Measurements from ENCODE around the gene SGMS1.
"Not testable (repeated sequence)": the region's sequence is repeated elsewhere in the genome, so short reads cannot be mapped to it uniquely, and the experiment has no call there.

SGMS1 gene

DNA sequence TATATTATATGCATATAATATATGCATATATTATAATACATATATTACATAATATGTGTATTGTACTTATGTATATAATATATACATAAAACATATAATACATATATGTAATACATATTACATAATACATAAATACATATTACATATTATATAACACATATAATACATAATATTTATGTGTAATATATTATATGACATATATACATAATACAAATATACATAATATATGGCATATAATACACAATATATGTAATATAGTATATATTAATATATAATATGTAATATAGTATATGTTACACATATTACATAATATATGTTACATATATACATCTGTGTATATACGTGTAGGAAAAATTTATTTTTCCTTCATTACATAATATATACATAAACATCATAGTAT, 63.4 kb downstream of the SGMS1 start:
- in situ Hi-C loops (cut with MboI; ENCODE audit: low sequenced_read_pairs) = no loop called here

DNA sequence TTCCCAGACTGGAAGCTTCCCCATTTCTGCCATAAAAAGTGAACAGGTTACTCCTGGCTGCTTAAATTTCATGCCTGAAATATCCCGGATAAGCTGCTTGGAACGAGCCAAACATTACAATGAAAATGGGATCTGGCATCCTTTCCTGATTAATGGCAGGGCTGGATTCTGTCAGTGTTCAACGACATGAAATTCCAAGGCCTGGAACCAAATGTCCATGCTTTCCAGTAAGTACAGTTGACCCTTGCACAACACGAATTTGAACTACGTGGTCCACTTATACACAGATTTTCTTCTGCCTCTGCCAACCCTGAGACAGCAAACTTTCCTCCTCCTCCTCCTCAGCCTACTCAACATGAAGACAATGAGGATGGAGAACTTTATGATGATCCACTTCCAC, 65.4 kb downstream of the SGMS1 start:
- in situ Hi-C loops (cut with MboI; ENCODE audit: low sequenced_read_pairs) = no loop called here

DNA sequence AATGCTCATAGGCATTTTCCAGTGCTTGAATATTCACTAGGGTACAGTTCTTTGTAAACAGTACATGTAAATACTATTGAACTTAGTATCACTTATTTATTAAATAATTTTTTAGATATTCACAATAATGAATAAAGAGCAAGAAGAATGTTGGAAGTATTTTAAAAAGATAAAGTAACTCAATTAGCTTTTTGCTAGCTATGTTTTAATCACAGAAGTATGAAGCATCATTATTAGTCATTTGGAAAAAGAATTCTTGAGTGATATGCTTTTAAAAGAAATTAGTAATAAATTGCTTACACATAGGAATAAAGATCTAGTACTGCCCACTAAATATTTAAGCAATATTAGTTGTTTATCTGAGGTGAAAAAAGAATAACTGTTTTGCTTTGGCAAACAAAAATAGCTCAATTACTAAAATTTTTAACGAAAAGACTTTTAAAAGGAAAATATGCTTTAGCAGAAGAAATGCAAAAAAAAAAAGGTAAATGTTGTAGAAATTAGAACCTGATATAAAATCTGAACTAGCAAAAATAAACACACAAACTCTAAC, 66.5 kb downstream of the SGMS1 start:
- in situ Hi-C loops (cut with MboI; ENCODE audit: low sequenced_read_pairs) = no loop called here

DNA sequence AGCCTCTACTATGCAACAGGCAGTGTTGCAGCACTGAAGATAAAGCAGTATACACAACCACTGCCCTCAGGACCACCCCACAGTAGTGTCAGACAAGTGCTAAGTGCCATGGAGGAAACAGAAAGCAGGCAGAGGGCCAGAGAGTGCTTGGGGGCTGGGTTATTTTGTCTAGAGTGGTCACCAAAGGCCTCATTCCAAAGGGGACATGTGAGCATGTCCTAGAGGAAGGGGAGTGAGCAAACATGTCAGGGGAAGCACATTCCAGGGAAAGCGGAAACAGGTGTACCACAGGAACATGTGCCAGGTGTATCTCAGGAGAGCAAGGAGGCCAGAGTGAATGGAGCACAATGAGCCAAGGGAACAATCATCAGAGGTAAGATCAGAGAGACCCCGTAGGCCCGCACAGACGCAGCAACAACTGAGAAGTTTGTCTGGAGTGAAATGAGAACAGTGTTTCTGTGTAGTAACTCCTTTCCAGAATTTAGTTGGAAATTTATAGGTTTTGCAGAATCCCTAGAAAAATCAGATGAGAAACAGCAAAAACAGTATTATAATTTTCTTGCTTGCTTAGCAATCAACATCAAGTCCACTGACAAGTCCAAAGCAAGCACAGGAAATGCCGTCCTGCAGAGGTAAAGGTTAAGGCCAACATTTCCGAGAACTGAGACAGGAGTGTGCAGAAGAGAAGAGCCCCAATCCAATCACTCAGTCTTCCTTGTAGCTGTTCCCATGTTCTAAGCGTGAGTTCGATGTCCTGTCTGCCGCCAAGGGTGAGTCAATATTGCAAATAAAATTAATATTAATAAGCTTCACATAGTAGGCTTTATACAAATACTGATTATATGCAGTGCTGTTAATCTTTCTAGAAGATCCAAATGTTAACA, 67.3 kb downstream of the SGMS1 start:
- in situ Hi-C loops (cut with MboI; ENCODE audit: low sequenced_read_pairs) = no loop called here

DNA sequence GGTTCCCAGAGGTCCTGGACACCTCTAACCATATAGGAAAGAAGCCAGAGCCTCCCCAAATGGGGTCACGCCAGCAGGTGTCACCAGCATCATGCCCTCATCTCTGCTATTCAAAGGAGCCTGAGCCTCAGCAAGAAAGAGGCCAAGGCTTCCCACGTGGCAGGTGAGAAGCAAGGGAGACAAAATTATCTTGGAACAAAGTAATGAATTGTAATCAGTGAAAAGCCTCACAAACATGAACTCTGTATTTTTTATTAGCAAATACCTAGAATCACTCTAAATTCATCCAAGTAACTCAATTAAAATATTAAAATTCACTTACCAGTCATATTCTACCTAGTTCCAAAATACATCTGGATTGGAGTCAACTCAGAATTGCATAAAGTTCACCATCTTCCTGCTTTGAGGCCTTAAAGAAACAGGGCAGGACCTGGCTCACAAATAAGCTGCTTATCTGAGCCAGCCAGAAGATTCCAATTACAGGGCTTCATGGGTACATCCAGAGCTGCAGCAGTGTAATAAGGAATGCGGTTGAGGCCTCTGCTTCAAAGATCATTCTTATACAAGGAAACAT, 68.7 kb downstream of the SGMS1 start:
- in situ Hi-C loops (cut with MboI; ENCODE audit: low sequenced_read_pairs) = no loop called here

DNA sequence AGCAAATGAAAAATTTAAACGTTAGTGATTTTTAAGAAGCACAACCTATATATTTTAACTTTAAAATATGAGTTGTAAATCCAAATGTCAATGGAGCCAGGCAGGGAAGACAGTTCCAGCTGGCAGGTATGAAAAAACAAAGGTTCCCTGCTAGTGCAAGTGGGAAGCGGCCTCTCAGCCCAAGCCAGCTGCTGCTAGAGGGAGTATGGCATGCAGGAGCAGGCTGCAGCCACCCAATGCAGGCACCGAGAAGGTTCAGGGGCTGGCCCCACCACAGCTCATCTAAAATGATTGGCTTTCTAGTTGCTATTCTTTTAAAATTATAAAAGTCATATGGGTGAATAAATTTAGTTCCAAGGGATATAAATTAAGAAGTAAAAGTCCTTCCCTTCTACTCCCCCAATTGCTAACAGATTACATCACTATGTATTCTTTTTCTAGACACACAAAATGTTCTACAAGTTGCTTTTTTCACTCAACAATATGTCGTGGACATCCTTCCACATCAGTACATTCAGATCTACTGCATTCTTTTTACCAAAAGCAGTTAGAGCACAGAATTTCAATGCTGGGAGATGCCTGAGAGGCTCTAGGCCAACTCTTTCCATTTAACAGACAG, 69.3 kb downstream of the SGMS1 start:
- in situ Hi-C loops (cut with MboI; ENCODE audit: low sequenced_read_pairs) = no loop called here

DNA sequence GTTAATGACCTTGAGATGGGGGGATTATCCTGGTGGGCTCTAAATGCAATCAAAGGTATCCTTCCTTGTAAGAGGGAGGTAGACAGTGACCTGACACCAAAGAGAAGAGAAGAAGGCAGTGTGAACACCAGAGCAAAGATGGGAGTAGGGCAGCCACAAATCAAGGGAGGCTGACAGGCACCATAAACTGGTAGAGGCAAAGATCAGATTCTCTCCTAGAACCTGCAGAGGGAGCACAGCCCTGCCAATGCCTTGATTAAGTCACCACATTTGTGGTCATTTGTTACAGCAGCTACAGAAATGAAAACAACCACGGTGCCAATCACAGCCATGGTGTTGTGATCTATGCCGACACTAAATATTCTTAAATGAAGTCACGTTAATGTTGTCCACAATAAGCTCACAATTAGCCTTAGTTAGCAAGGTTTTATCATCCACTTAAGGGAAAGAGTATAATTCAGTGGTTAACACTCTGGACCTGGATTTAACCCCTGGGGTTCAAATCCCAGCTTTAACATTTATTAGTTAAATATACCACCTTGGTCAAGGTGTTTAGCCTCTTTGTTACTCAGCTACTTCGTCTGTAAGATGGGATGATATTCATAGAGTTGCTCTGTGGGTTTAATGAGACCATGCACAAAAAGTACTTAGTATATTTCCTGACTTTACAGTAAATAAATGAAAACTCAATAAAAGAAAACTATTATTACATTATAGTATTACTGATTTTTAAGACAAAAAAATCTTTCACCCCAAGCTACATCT, 70.8 kb downstream of the SGMS1 start:
- in situ Hi-C loops (cut with MboI; ENCODE audit: low sequenced_read_pairs) = no loop called here

DNA sequence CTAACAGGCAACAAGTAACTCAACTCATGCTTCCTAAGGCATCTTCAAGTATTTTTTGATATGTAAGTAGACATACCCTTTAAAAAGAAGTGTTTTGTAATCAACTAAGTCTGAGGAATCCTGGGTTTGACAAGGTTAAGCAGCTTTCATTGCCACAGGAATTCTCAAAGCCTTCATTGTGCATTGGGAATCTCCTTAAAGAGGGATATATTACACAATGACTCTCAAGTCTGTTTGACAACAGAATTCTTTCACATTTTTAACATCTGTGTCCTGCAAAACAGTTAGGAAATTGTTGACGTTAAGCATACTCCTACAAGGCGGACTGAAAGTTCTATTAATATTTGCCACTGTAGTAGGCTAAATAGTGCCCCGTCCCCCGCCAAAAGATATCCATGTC, 71.4 kb downstream of the SGMS1 start:
- in situ Hi-C loops (cut with MboI; ENCODE audit: low sequenced_read_pairs) = no loop called here

DNA sequence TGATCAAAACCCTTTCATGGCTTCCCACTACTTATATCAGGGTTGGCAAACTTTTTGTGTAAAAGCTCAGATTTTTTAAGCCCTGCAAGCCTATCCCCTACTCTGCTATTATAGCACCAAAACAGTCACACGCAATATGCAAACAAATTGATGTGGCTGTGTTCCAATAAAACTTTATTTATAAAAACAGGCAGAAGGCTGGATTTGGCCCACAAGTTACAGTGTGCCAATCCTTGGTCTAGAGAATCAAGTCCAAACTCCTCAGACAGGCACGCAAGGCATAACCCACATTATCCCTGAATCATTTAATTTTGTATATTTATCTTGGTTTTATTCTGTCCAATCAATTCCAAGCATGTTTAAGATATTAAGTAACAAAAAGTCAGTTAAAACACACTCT, 71.9 kb downstream of the SGMS1 start:
- in situ Hi-C loops (cut with MboI; ENCODE audit: low sequenced_read_pairs) = no loop called here

DNA sequence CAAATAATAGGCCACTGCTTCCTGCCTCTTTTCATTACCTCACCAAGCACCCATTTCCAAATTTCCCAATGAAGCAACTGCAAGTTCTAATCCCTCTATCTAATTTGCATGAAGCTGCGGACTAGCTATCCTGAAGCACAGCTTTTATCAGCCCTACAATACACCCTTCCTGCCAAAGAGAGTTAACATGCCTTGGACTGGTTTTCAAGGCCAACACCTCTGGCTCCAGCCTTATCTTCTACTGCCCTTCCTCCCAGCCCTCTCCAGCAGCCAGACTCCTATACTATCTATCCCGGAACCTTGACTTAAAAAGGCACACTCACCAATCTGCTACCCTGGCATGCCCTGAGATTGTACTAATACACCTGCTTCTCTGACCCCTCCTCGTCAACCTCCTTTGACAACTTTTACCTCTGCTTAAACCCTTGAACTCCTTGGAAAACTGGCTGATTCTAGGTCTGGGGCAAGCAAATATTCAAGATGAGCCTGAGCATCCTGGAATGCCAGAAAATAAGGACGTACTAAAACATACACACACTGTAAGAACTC, 73.4 kb downstream of the SGMS1 start:
- in situ Hi-C loops (cut with MboI; ENCODE audit: low sequenced_read_pairs) = no loop called here

DNA sequence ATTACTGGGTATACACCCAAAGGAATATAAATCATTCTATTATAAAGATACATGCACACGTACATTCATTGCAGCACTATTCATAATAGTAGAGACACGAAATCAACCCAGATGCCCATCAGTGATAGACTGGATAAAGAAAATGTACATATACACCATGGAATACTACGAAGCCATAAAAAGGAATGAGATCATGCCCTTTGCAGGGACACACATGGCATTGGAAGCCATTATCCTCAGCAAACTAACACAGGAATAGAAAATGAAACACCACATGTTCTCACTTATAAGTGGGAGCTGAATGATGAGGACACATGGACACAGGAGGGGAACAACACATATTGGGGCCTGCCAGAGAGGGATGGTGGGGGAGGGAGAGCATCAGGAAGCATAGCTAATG, 74.6 kb downstream of the SGMS1 start:
- in situ Hi-C loops (cut with MboI; ENCODE audit: low sequenced_read_pairs) = not testable (repeated sequence)

DNA sequence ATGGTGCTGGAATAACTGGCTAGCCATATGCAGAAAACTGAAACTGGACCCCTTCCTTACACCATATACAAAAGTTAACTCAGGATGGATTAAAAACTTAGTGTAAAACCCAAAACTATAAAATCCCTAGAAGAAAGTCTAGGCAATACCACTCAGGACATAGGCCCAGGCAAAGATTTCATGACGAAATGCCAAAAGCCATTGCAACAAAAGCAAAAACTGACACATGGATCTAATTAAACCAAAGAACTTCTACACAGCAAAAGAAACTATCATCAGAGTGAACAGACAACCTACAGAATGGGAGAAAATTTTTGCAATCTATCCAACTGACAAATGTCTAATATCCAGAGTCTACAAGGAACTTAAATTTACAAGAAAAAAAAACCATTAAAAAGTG, 75.3 kb downstream of the SGMS1 start:
- in situ Hi-C loops (cut with MboI; ENCODE audit: low sequenced_read_pairs) = not testable (repeated sequence)

DNA sequence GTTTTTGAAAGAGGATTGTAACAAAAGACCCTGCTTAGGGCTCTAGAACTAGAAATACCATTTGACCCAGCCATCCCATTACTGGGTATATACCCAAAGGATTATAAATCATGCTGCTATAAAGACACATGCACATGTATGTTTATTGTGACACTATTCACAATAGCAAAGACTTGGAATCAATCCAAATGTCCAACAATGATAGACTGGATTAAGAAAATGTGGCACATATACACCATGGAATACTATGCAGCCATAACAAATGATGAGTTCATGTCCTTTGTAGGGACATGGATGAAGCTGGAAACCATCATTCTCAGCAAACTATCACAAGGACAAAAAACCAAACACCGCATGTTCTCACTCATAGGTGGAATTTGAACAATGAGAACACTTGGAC, 77.5 kb downstream of the SGMS1 start:
- in situ Hi-C loops (cut with MboI; ENCODE audit: low sequenced_read_pairs) = not testable (repeated sequence)

DNA sequence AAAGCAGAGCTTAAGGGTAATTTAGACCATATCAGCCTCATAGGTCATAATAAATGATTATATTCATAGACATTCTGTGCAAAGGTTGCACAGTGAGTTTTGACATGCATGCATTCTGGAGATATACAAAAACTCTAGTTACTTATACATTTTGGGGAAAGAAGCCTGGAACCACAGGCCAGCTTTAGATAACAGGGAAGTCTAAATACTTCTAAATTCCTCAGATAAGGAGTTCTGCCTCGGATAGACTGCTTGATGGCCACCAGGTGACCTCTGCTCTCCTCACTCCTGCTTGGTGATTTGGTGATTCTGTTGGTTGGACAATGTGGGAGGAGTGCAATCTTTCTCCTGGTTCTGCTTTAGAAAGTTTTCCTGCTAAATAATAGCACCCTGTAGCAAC, 77.9 kb downstream of the SGMS1 start:
- in situ Hi-C loops (cut with MboI; ENCODE audit: low sequenced_read_pairs) = no loop called here

DNA sequence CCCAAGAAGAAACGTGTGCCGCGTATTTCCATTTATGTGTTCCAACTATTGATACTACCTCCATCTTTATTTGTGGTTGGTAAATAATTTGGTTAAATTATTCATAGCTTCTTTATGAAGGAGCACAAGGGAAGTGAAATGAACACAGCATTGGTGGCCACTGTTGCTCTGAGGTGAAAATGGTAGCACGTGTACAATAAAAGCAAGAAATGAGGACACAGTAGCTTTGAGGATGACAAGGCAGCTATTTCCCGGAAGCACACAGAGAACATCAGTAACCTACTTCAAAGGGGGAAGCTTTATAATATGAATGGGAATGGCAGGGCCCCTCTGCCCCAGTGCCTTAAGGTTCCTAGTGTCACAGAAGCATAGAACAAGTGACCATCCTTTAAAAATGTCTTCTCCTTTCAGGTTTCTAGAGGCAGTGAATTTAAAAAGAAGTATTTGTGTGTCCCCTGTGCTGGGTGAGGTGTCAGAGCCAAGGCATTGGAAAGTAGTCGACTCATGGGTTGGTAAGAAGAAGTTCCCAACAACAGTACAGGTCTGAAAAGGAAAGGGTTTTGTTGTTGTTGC, 78.8 kb downstream of the SGMS1 start:
- in situ Hi-C loops (cut with MboI; ENCODE audit: low sequenced_read_pairs) = no loop called here

DNA sequence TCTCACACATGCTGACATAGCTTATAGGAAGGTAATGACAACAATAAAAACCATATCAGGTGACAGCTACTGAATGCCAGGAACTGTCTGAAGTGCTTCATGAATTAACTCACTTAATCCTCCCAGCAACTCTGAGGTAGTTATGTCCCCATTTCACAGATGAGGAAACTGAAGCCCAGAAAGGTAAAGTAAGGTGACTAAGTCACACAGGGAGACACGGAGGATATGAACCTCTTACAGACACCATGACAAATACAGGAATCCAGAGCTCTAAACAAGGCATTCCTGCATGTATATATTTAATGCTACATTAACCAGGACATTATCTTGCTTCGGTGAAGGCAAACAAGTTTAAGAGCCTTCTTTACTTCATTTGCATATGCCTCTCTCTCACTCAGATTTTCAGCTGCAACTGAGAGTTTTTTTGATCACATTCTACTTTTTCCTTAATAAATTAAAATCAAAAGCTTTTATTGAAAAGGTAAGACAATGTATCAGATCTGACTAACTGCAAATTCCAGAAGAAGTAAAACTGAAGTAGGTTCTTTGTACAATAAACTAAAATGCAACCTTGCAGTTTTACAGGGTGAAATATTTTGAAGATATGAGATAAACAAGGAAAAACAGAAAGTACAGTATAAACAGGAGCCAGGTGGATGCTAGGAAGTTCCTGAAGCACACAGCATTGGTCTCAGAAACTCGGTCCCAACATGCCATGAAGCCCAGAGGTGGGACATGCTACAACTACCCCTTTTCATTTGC, 79.5 kb downstream of the SGMS1 start:
- in situ Hi-C loops (cut with MboI; ENCODE audit: low sequenced_read_pairs) = no loop called here

DNA sequence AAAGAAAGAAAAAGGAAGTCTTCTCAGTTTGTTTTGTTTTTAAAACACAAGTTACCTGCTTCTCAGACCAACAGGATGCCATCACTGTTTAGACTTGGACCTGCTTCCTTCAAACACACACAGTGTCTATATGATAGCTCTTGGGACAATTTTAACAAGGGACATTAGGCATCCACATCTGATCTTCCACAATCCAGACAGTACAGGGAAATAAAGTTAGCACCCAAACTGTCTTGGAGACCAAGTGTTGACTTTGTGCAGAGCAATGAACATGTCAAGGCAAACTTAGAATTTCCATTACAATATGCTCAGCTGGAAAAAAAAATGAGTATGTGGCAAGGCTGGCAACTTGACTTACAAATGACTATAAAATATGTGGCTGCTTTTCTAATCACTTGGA, 80.9 kb downstream of the SGMS1 start:
- in situ Hi-C loops (cut with MboI; ENCODE audit: low sequenced_read_pairs) = no loop called here

DNA sequence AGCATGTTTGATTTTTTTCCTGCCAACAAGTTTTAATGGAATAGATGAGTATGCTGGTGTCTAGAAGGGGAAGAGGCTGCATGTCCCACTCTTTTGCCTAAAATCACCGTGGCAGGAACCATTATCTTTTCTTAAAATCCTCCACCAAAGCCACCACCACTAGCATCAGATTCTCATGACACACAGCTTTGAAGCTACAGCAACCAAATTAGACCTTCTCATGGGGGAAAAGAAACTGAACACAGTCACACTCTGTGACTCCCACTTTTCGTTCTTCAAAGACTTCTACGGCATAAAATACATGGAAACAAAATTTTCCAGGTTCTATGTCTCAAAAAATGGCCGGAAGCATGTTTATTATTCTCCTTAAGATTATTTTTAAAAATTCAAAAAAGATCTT, 81.8 kb downstream of the SGMS1 start:
- in situ Hi-C loops (cut with MboI; ENCODE audit: low sequenced_read_pairs) = no loop called here

DNA sequence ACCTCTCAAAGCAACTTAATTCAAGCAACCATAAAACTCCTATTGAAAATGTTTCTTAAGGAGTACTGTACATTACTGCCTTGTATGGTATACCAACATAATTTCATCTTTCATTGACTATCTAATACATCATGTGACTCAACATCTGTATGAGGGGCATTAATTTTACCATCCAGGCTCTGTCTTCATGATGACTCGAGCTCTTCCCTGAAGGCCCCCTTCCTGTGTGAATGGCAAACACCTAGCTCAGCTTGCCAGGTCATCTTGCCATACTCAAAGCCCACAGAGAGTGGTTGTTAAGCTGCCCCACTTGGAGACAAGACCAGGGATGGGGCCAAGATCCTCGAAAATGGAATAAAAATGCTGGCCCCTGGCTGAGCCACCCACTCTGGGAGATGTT, 82.4 kb downstream of the SGMS1 start:
- in situ Hi-C loops (cut with MboI; ENCODE audit: low sequenced_read_pairs) = no loop called here

DNA sequence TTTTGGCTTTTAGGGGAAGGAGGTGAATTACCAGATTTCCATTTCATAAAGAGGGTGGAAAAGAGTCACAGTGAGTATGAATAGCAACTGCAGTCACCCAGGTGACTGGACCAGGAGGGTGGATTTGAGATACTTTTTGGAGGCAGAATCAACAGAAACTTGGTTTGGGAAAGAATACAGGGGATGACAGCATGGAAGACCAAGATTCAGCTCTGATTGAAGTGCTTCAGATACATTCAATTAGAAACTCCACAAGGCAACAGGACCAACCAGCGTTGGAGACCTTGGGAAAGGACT, 83.0 kb downstream of the SGMS1 start:
- in situ Hi-C loops (cut with MboI; ENCODE audit: low sequenced_read_pairs) = no loop called here

All from HL-60/S4 (cell line).